GM12874 (cell line): ENCODE measurements around the gene RBM33.

Source experiments
- CTCF ChIP-seq: IDR thresholded peaks from 2 replicates; pipeline ENCODE4 v1.5.1; 2011; ENCODE audit warnings: low read depth, mild to moderate bottlenecking, control low read depth, low read length, moderate library complexity; ENCODE audit not compliant: insufficient read depth

RBM33 gene

GRCh38 chr7:155699180-155699579 lies 54.7 kb downstream of the RBM33 start:
- no peak for TF ChIP-seq CTCF

- TF ChIP-seq CTCF, result no peak
Observed at GRCh38 chr7:155700847-155701246, 56.4 kb downstream of the RBM33 start.

- no peak for TF ChIP-seq CTCF
Observed at GRCh38 chr7:155701972-155702544, 57.6 kb downstream of the RBM33 start.

GRCh38 chr7:155702616-155703015 lies 58.2 kb downstream of the RBM33 start:
- TF ChIP-seq CTCF, result no peak

GRCh38 chr7:155705623-155706360 lies 61.3 kb downstream of the RBM33 start:
- no peak for TF ChIP-seq CTCF

- no peak for TF ChIP-seq CTCF
Observed at GRCh38 chr7:155706376-155706775, 61.9 kb downstream of the RBM33 start.

- no peak for TF ChIP-seq CTCF
Observed at GRCh38 chr7:155709453-155709852, 65.0 kb downstream of the RBM33 start.
